Right lobe of liver (tissue), 6 donors: ENCODE measurements around the gene ADORA3. TPM values are rescaled to one million over a fixed set of nuclear protein-coding genes. Genes with fewer than 3 reads are reported as not detected.

Experiments
- ATAC-seq, 4 donors: fragments of 200-7000 bp; cut with Tn5 transposase; one replicate each; pipeline ENCODE4 v1.9.1; 2020; ENCODE audit warnings: mild to moderate bottlenecking in 4 of 4, moderate library complexity in 4 of 4
- DNase-seq, 3 donors: peaks; one replicate each; pipeline ENCODE4 v3.0.0-alpha.2; 2020
- H3K27ac ChIP-seq, 3 donors: fragments of 200-600 bp; one replicate each; pipeline ENCODE4 v1.8.0; 2022
- H3K27me3 ChIP-seq, 2 donors: fragments of 200-600 bp; one replicate each; pipeline ENCODE4 v1.8.0; 2022
- H3K36me3 ChIP-seq, 4 donors: fragments of 200-600 bp; sonication (generic) in 1 of 4; one replicate each; pipeline versions ENCODE4 v1.5.1 to v1.8.0; 2017 to 2022; ENCODE audit warnings: control low read depth in 1 of 4
- H3K4me1 ChIP-seq, 4 donors: fragments of 200-600 bp; sonication (generic) in 1 of 4; one replicate each; pipeline versions ENCODE4 v1.5.1 to v1.8.0; 2017 to 2022; ENCODE audit warnings: control low read depth in 1 of 4
- H3K4me3 ChIP-seq, 3 donors: fragments of 200-600 bp; one replicate each; pipeline ENCODE4 v1.8.0; 2022
- H3K9me3 ChIP-seq, 4 donors: fragments of 200-600 bp; sonication (generic) in 1 of 4; one replicate each; pipeline versions ENCODE4 v1.5.1 to v1.8.0; 2017 to 2022; ENCODE audit warnings: control low read depth in 1 of 4
- POLR2A ChIP-seq: fragments of 450-650 bp; IDR thresholded peaks from one replicate; pipeline ENCODE4 v1.6.1; 2017; ENCODE audit warnings: antibody characterized with exemption, mild to moderate bottlenecking
- WGBS: methylation state at CpG from one replicate; pipeline ENCODE4 v1.1.6; 2018; ENCODE audit warnings: low coverage, low lambda C conversion rate; ENCODE audit not compliant: insufficient coverage; ENCODE audit errors: missing lambda C conversion rate; 5-methylcytosine and 5-hydroxymethylcytosine counted together
- intact Hi-C, 2 donors: fragments of 100-400 bp; cut with DNase I; formaldehyde crosslinking; loops; one replicate each; pipeline versions ENCODE4 v1.11.2 to v1.14.1; 2022
- total RNA-seq, 6 experiments: library from RNA; depleted of rRNA in 2 of 6; stranded (reverse); fragments of >200 nt in 2 of 6; fragmentation: NEBNext Ultra II Directional in 3 of 6; extraction: Animal tissue kit (Norgen Biotek cat#: 25700) in 3 of 6; gene quantifications; one replicate each; pipeline versions ENCODE4 v1.1.0 to v1.2.4, GENCODE V29; 2016 to 2023
- TF ChIP-seq, protein P1 (sequence below), 4 donors: fragments of 200-600 bp in 3 of 4; fragments of 450-650 bp in 1 of 4; IDR thresholded peaks; one replicate each; pipeline versions ENCODE4 v1.5.1 to v1.8.0; 2016 to 2022; ENCODE audit warnings: antibody characterized with exemption in 4 of 4, mild to moderate bottlenecking in 2 of 4
- donor health status: DM: no; HTN: yes; CAD: no.
- donor health status: DM: no; HTN: no; CAD: no.
- donor health status: DM: no; HTN: no; CAD: no.
- donor health status: DM: no; HTN: yes; CAD: no.
- donor health status: DM: no; HTN: yes; CAD: no.

Gene ADORA3
- total RNA-seq, 6 experiments from 2014 or later: 2.7 to 6.3 (median 3.9) TPM

DNA sequence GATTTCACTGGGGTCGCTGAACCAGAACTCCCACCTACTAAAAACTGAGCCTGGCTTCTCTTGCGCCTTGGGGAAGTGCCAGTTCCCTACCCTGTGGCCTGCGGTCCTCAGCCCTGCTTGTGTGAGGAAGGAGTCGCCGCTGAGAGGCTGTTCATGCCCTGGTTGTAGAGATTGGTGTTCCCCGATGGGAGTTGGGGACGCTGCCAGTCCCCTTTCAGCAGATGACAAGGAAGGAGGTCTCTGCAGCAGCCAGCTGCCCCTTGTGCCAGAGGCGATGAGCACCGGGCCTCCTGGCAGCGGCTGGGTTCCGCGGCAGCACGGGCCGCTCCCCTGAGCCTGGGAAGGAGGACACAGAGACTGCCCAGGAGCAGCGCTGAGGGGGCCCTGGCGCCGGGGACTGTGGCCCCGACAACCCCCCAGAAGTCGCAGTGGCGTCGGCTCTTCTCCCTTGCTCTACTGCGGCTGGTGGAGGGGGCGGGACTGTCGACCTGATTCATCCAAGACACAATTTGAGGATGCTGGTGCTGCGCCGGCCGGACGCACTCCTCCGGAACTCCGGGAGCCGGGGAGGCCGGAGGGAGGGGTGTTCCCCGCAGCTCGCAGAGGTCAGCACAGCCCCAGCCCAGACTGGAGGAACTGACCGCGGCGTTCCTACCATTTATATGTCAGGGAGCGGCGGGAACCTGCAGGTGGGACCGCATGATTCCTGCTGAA lies 12.0 kb upstream of the ADORA3 start:
- Histone ChIP-seq H3K27me3 (no peaks in the 10 kb centered on the region), H3K27ac (peak overlapping the region; percentile 48 to 76 (median 62)), H3K4me3 (peak overlapping the region in 2 of 3 donors; percentile 24 to 36), H3K4me1 (peaks cover 0 to 4% (median 0%) of the 10 kb centered on the region in 4 donors), H3K9me3 (no peaks in the 10 kb centered on the region), H3K36me3 (no peaks in the 10 kb centered on the region)
- TF ChIP-seq, protein P1, sequence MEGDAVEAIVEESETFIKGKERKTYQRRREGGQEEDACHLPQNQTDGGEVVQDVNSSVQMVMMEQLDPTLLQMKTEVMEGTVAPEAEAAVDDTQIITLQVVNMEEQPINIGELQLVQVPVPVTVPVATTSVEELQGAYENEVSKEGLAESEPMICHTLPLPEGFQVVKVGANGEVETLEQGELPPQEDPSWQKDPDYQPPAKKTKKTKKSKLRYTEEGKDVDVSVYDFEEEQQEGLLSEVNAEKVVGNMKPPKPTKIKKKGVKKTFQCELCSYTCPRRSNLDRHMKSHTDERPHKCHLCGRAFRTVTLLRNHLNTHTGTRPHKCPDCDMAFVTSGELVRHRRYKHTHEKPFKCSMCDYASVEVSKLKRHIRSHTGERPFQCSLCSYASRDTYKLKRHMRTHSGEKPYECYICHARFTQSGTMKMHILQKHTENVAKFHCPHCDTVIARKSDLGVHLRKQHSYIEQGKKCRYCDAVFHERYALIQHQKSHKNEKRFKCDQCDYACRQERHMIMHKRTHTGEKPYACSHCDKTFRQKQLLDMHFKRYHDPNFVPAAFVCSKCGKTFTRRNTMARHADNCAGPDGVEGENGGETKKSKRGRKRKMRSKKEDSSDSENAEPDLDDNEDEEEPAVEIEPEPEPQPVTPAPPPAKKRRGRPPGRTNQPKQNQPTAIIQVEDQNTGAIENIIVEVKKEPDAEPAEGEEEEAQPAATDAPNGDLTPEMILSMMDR (IDR thresholded peaks at IDR 0.05): no peak
- TF ChIP-seq POLR2A: no peak
- intact Hi-C loops: no loop called here
- DNase-seq (peak in 2 of 3 donors; percentile 75), ATAC-seq (peak; percentile 66 to 85 (median 73))
- 18% methylated on average over 10 of the region's 40 CpGs for WGBS

GRCh38 chr1:111513410-111514020 lies 10.1 kb upstream of the ADORA3 start:
- H3K4me3 ChIP-seq: no peak overlapping the region
- no peak for DNase-seq
- no peaks in the 10 kb centered on the region for H3K36me3 ChIP-seq
- intact Hi-C loops: no loop called here
- no peak for ATAC-seq
- TF ChIP-seq, protein P1 (IDR thresholded peaks at IDR 0.05): no peak
- no peak for TF ChIP-seq POLR2A
- no peaks in the 10 kb centered on the region for H3K27me3 ChIP-seq
- 43% methylated on average over 8 of the region's 8 CpGs for WGBS
- no peaks in the 10 kb centered on the region for H3K9me3 ChIP-seq
- H3K27ac ChIP-seq: no peak overlapping the region
- H3K4me1 ChIP-seq: peaks cover 0 to 18% (median 14%) of the 10 kb centered on the region in 4 donors

- H3K9me3 ChIP-seq: no peaks in the 10 kb centered on the region
- H3K4me1 ChIP-seq: peaks cover 0 to 18% (median 14%) of the 10 kb centered on the region in 4 donors
- no peaks in the 10 kb centered on the region for H3K27me3 ChIP-seq
- intact Hi-C loops: no loop called here
- no peak for TF ChIP-seq POLR2A
- TF ChIP-seq, protein P1 (IDR thresholded peaks at IDR 0.05): no peak
- ATAC-seq (no peak), DNase-seq (no peak)
- WGBS: no CpG with 5 or more reads among the region's 3 CpGs
- H3K27ac ChIP-seq: no peak overlapping the region
- H3K4me3 ChIP-seq: no peak overlapping the region
- no peaks in the 10 kb centered on the region for H3K36me3 ChIP-seq
These were observed 9.5 kb upstream of the ADORA3 start for GRCh38 chr1:111512931-111513330.

GRCh38 chr1:111512132-111512889 lies 8.9 kb upstream of the ADORA3 start:
- Histone ChIP-seq H3K4me1 (peaks cover 0 to 18% (median 14%) of the 10 kb centered on the region in 4 donors), H3K27ac (no peak overlapping the region), H3K4me3 (no peak overlapping the region), H3K27me3 (no peaks in the 10 kb centered on the region), H3K36me3 (no peaks in the 10 kb centered on the region), H3K9me3 (no peaks in the 10 kb centered on the region)
- no peak for DNase-seq
- ATAC-seq: no peak
- no peak for TF ChIP-seq POLR2A
- TF ChIP-seq, protein P1 (IDR thresholded peaks at IDR 0.05): no peak
- intact Hi-C loops: no loop called here
- 90% methylated on average over 5 of the region's 5 CpGs for WGBS
